Neural cell (in vitro differentiated cells): ENCODE data around the gene RPS24. TPM values are rescaled to one million over a fixed set of nuclear protein-coding genes. Genes with fewer than 3 reads are reported as not detected.

Experiments used
- H2AFZ ChIP-seq: fragments of 200-600, 300-800 bp; sonication (generic), shearing (Covaris generic); 2 replicates; pipeline ENCODE4 v1.6.0; 2014; ENCODE audit warnings: low read depth, mild to moderate bottlenecking, antibody characterized with exemption, low read length, moderate library complexity
- H3F3A ChIP-seq: fragments of 200-600 bp; shearing (Covaris generic); 2 replicates; pipeline ENCODE4 v1.6.1; 2016; ENCODE audit warnings: mild to moderate bottlenecking, moderate library complexity, mixed read lengths, antibody characterized with exemption, low read length; ENCODE audit not compliant: insufficient read depth, poor library complexity, severe bottlenecking
- H3K27ac ChIP-seq: fragments of 200-600, 300-800 bp; sonication (generic), shearing (Covaris generic); 2 replicates; pipeline ENCODE4 v1.5.1; 2014; ENCODE audit warnings: mild to moderate bottlenecking, low read length, moderate library complexity
- H3K27me3 ChIP-seq: fragments of 300-800, 200-600 bp; sonication (generic), shearing (Covaris generic); 2 replicates; pipeline ENCODE4 v1.6.0; 2014; ENCODE audit warnings: mild to moderate bottlenecking, low read depth, low read length, moderate library complexity; ENCODE audit not compliant: insufficient read depth
- H3K36me3 ChIP-seq: fragments of 300-800, 200-600 bp; sonication (generic), shearing (Covaris generic); 2 replicates; pipeline ENCODE4 v1.5.1; 2014; ENCODE audit warnings: mild to moderate bottlenecking, antibody characterized with exemption, low read length, moderate library complexity; ENCODE audit not compliant: insufficient read depth
- H3K4me2 ChIP-seq: fragments of 300-800, 200-600 bp; sonication (generic), shearing (Covaris generic); 2 replicates; pipeline ENCODE4 v1.6.0; 2014; ENCODE audit warnings: mild to moderate bottlenecking, low read length
- H3K4me3 ChIP-seq: fragments of 300-800, 200-600 bp; sonication (generic), shearing (Covaris generic); 2 replicates; pipeline ENCODE4 v1.5.1; 2014; ENCODE audit warnings: mild to moderate bottlenecking, low read length, moderate library complexity
- H3K79me2 ChIP-seq: fragments of 200-600 bp; shearing (Covaris generic); replicated peaks from 2 replicates; pipeline ENCODE4 v1.6.0; 2014; ENCODE audit warnings: mild to moderate bottlenecking, low read length, moderate library complexity; ENCODE audit not compliant: insufficient read depth
- H3K9ac ChIP-seq: fragments of 300-800, 200-600 bp; sonication (generic), shearing (Covaris generic); 2 replicates; pipeline ENCODE4 v1.6.1; 2016; ENCODE audit warnings: mild to moderate bottlenecking, low read length, mixed read lengths
- H3K9me2 ChIP-seq: fragments of 200-600 bp; shearing (Covaris generic); 2 replicates; pipeline ENCODE4 v1.6.1; 2016; ENCODE audit warnings: mild to moderate bottlenecking, low read length, mixed read lengths; ENCODE audit not compliant: insufficient read depth
- H3K9me3 ChIP-seq: fragments of 200-600, 300-800 bp; sonication (generic), shearing (Covaris generic); 2 replicates; pipeline ENCODE4 v1.6.1; 2016; ENCODE audit warnings: mild to moderate bottlenecking, mixed run types, low read length, moderate library complexity, mixed read lengths
- H4K20me1 ChIP-seq: fragments of 200-600 bp; shearing (Covaris generic); 2 replicates; pipeline ENCODE4 v1.6.1; 2016; ENCODE audit warnings: mild to moderate bottlenecking, mixed run types; ENCODE audit not compliant: insufficient read depth
- EP300 ChIP-seq: fragments of 450-650 bp; conservative IDR thresholded peaks from 2 replicates; pipeline ENCODE4 v1.6.1; 2014; ENCODE audit warnings: antibody characterized with exemption, mild to moderate bottlenecking, moderate library complexity; ENCODE audit not compliant: poor library complexity, severe bottlenecking
- EZH2 ChIP-seq: fragments of 200-600, 300-800 bp; shearing (Covaris generic), sonication (generic); IDR thresholded peaks from 2 replicates; pipeline ENCODE4 v1.6.1; 2014; ENCODE audit warnings: antibody characterized with exemption, low read length, borderline replicate concordance, mild to moderate bottlenecking; ENCODE audit not compliant: insufficient read depth, poor library complexity, severe bottlenecking
- MXI1 ChIP-seq: fragments of 450-650 bp; conservative IDR thresholded peaks from 2 replicates; pipeline ENCODE4 v1.6.1; 2014; ENCODE audit warnings: antibody characterized with exemption, mild to moderate bottlenecking; ENCODE audit not compliant: poor library complexity, severe bottlenecking
- POLR2AphosphoS5 ChIP-seq: IDR thresholded peaks from 2 replicates; pipeline ENCODE4 v1.6.1; 2012
- RAD21 ChIP-seq: fragments of 450-650 bp; conservative IDR thresholded peaks from 2 replicates; pipeline ENCODE4 v1.6.1; 2014; ENCODE audit warnings: antibody characterized with exemption, mild to moderate bottlenecking, moderate library complexity
- REST ChIP-seq: IDR thresholded peaks from 2 replicates; pipeline ENCODE4 v1.6.1; 2012; ENCODE audit warnings: borderline replicate concordance
- SMC3 ChIP-seq: fragments of 450-650 bp; conservative IDR thresholded peaks from 2 replicates; pipeline ENCODE4 v1.6.1; 2014; ENCODE audit warnings: antibody characterized with exemption, mild to moderate bottlenecking, moderate library complexity; ENCODE audit not compliant: poor library complexity
- TAF1 ChIP-seq: IDR thresholded peaks from 2 replicates; pipeline ENCODE4 v1.6.1; 2012; ENCODE audit warnings: low read depth
- polyA plus RNA-seq: library from polyadenylated mRNA; depleted of rRNA; stranded (reverse); fragments of >200 nt; gene quantifications from 2 replicates; pipeline ENCODE4 v1.2.3, GENCODE V29; 2014
- TF ChIP-seq, protein P1 (sequence below): fragments of 450-650 bp; IDR thresholded peaks from 2 replicates; pipeline ENCODE4 v1.5.1; 2014; ENCODE audit warnings: antibody characterized with exemption, mild to moderate bottlenecking, moderate library complexity; ENCODE audit not compliant: poor library complexity, severe bottlenecking

The RPS24 gene
- polyA plus RNA-seq, 1 donor from 2014 or later: 2,734 TPM

- no peak for TF ChIP-seq POLR2AphosphoS5
- no peak for TF ChIP-seq EP300
- TF ChIP-seq, protein P1, sequence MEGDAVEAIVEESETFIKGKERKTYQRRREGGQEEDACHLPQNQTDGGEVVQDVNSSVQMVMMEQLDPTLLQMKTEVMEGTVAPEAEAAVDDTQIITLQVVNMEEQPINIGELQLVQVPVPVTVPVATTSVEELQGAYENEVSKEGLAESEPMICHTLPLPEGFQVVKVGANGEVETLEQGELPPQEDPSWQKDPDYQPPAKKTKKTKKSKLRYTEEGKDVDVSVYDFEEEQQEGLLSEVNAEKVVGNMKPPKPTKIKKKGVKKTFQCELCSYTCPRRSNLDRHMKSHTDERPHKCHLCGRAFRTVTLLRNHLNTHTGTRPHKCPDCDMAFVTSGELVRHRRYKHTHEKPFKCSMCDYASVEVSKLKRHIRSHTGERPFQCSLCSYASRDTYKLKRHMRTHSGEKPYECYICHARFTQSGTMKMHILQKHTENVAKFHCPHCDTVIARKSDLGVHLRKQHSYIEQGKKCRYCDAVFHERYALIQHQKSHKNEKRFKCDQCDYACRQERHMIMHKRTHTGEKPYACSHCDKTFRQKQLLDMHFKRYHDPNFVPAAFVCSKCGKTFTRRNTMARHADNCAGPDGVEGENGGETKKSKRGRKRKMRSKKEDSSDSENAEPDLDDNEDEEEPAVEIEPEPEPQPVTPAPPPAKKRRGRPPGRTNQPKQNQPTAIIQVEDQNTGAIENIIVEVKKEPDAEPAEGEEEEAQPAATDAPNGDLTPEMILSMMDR: no peak
- no peak for TF ChIP-seq SMC3
- no peak for TF ChIP-seq MXI1
- no peak for TF ChIP-seq EZH2
- no peak for TF ChIP-seq RAD21
- no peak for TF ChIP-seq TAF1
- no peak for TF ChIP-seq REST
- no peak overlapping the region for H2AFZ ChIP-seq
- H3K27ac ChIP-seq: no peak overlapping the region
- H4K20me1 ChIP-seq: no peaks in the 10 kb centered on the region
- H3K4me2 ChIP-seq: no peak overlapping the region
- no peaks in the 10 kb centered on the region for H3K9me3 ChIP-seq
- H3K9me2 ChIP-seq: no peaks in the 10 kb centered on the region
- H3K27me3 ChIP-seq: no peaks in the 10 kb centered on the region
- no peaks in the 10 kb centered on the region for H3K36me3 ChIP-seq
- H3K9ac ChIP-seq: no peak overlapping the region
- no peak overlapping the region for H3K4me3 ChIP-seq
- no peaks in the 10 kb centered on the region for H3F3A ChIP-seq
- no peaks in the 10 kb centered on the region for H3K79me2 ChIP-seq
Observed at GRCh38 chr10:78042752-78043104, 9.1 kb downstream of the RPS24 start.

- Histone ChIP-seq H3F3A (no peaks in the 10 kb centered on the region), H3K4me3 (no peak overlapping the region), H3K27me3 (no peaks in the 10 kb centered on the region), H3K36me3 (no peaks in the 10 kb centered on the region), H2AFZ (no peak overlapping the region), H3K4me2 (no peak overlapping the region), H3K27ac (no peak overlapping the region), H3K9me3 (no peaks in the 10 kb centered on the region), H3K79me2 (no peaks in the 10 kb centered on the region), H3K9me2 (no peaks in the 10 kb centered on the region), H3K9ac (no peak overlapping the region), H4K20me1 (no peaks in the 10 kb centered on the region)
- TF ChIP-seq RAD21: no peak
- TF ChIP-seq, protein P1: no peak
- no peak for TF ChIP-seq TAF1
- no peak for TF ChIP-seq EP300
- no peak for TF ChIP-seq REST
- no peak for TF ChIP-seq SMC3
- no peak for TF ChIP-seq EZH2
- TF ChIP-seq MXI1: no peak
- TF ChIP-seq POLR2AphosphoS5: no peak
Observed at GRCh38 chr10:78044179-78044578, 10.5 kb downstream of the RPS24 start.
